Astrocyte (in vitro differentiated cells and primary cell): ENCODE data around the gene GYS1.

Experiments
- CTCF ChIP-seq: IDR thresholded peaks from 2 replicates; pipeline ENCODE4 v1.5.1; 2011; ENCODE audit warnings: low read depth, mild to moderate bottlenecking, inconsistent platforms, low read length, moderate library complexity; ENCODE audit not compliant: insufficient read depth
- EZH2 ChIP-seq: IDR thresholded peaks from 2 replicates; pipeline ENCODE4 v1.6.1; 2012; ENCODE audit warnings: mild to moderate bottlenecking, low read length, inconsistent platforms; ENCODE audit not compliant: insufficient read depth

GRCh38 chr19:48999481-49000325 is 6.6 kb upstream of the GYS1 start:
- peak; percentile 87 for TF ChIP-seq CTCF
- no peak for TF ChIP-seq EZH2
